K562 (cell line): Measurements from ENCODE around the gene SERPINH1. TPM values are rescaled to one million over a fixed set of nuclear protein-coding genes. Genes with fewer than 3 reads are reported as not detected.

ENCODE experiments used
- BRCA1 ChIP-seq, 2 experiments: fragments of 450-650 bp in 1 of 2; sonication (generic) in 1 of 2; formaldehyde crosslinking in 1 of 2; IDR thresholded peaks; 2 replicates each; pipeline versions ENCODE4 v1.5.0 to v1.6.1; 2017 to 2020; ENCODE audit warnings: mild to moderate bottlenecking in 1 of 2, missing genetic modification reagents in 1 of 2
- CBFA2T3 ChIP-seq: fragments of 450-650 bp; IDR thresholded peaks from 2 replicates; pipeline ENCODE4 v1.6.1; 2017
- CBX1 ChIP-seq: sonication (generic); IDR thresholded peaks from 2 replicates; pipeline ENCODE4 v1.6.1; 2016; ENCODE audit warnings: antibody characterized with exemption, low read depth, mild to moderate bottlenecking
- CHD4 ChIP-seq: fragments of 200-600 bp; sonication (generic); IDR thresholded peaks from 3 replicates; pipeline ENCODE4 v1.6.1; 2012; ENCODE audit warnings: low read depth, mild to moderate bottlenecking, mixed read lengths, low read length, inconsistent platforms; ENCODE audit not compliant: insufficient read depth, insufficient replicate concordance, poor library complexity, severe bottlenecking
- CREB3L1 ChIP-seq: fragments of 450-650 bp; IDR thresholded peaks from 2 replicates; pipeline ENCODE4 v1.6.1; 2014; ENCODE audit warnings: low read depth, mild to moderate bottlenecking, moderate library complexity, borderline replicate concordance
- CREBBP ChIP-seq: IDR thresholded peaks from one replicate; pipeline ENCODE4 v1.6.1; 2012; ENCODE audit warnings: low read depth, mild to moderate bottlenecking, control low read depth, inconsistent platforms, low read length
- CREM ChIP-seq: IDR thresholded peaks from 2 replicates; pipeline ENCODE4 v1.6.1; 2014; ENCODE audit warnings: antibody characterized with exemption, low read depth
- E2F6 ChIP-seq, 2 experiments: IDR thresholded peaks; 2 replicates each; pipeline ENCODE4 v1.6.1; 2011; ENCODE audit warnings: borderline replicate concordance in 1 of 2, control low read depth in 1 of 2, low read depth in 1 of 2, low read length in 1 of 2, mild to moderate bottlenecking in 1 of 2, mixed read lengths in 1 of 2, moderate library complexity in 1 of 2; ENCODE audit not compliant: insufficient read depth in 1 of 2, insufficient read length in 1 of 2, poor library complexity in 1 of 2, severe bottlenecking in 1 of 2; ENCODE audit errors: extremely low read depth in 1 of 2
- HLTF ChIP-seq: fragments of 450-650 bp; IDR thresholded peaks from 2 replicates; pipeline ENCODE4 v1.6.1; 2016
- KDM1A ChIP-seq, 2 experiments: fragments of 450-650 bp; IDR thresholded peaks; 2 replicates each; pipeline ENCODE4 v1.6.1; 2016; ENCODE audit warnings: mild to moderate bottlenecking in 2 of 2
- L3MBTL2 ChIP-seq: fragments of 450-650 bp; IDR thresholded peaks from 2 replicates; pipeline ENCODE4 v1.6.1; 2016; ENCODE audit warnings: mild to moderate bottlenecking, moderate library complexity
- NR3C1 ChIP-seq: sonication (generic); formaldehyde crosslinking; IDR thresholded peaks from 2 replicates; pipeline ENCODE4 v1.8.1; 2022; ENCODE audit warnings: missing genetic modification reagents
- POLR2AphosphoS5 ChIP-seq: IDR thresholded peaks from 2 replicates; pipeline ENCODE4 v1.6.1; 2011; ENCODE audit warnings: mild to moderate bottlenecking, low read depth, low read length, moderate library complexity; ENCODE audit not compliant: control insufficient read depth, insufficient read depth
- RBFOX2 ChIP-seq: fragments of 200-400 bp; formaldehyde crosslinking; IDR thresholded peaks from 2 replicates; pipeline ENCODE4 v1.6.1; 2017; ENCODE audit warnings: low read depth, mild to moderate bottlenecking, low read length, moderate library complexity
- RCOR1 ChIP-seq, 2 experiments: IDR thresholded peaks; 2 replicates each; pipeline ENCODE4 v1.6.1; 2012; ENCODE audit warnings: low read depth in 2 of 2, low read length in 2 of 2, borderline replicate concordance in 1 of 2, improper control_type of control experiment in 1 of 2
- TEAD1 ChIP-seq, 2 experiments: fragments of 450-650 bp in 1 of 2; sonication (generic) in 1 of 2; formaldehyde crosslinking; IDR thresholded peaks; 2 replicates each; pipeline versions ENCODE4 v1.4.0 to v1.8.0; 2020 to 2022; ENCODE audit warnings: mild to moderate bottlenecking in 2 of 2, missing genetic modification reagents in 1 of 2
- ZNF395 ChIP-seq: fragments of 200-800 bp; sonication (Bioruptor generic); IDR thresholded peaks from 2 replicates; pipeline ENCODE4 v1.6.1; 2017; ENCODE audit warnings: missing genetic modification characterization, missing compliant biosample characterization
- ZNF589 ChIP-seq: fragments of 200-800 bp; sonication (Bioruptor generic); IDR thresholded peaks from 2 replicates; pipeline ENCODE4 v1.6.1; 2016; ENCODE audit warnings: low read depth, missing genetic modification characterization, missing compliant biosample characterization
- ZNF717 ChIP-seq: fragments of 250-450 bp; sonication (Bioruptor Pico); IDR thresholded peaks from 2 replicates; pipeline ENCODE4 v1.5.0; 2021
- ZNF740 ChIP-seq, 3 experiments: fragments of 200-800 bp in 1 of 3; sonication (Bioruptor generic) in 1 of 3; sonication (generic) in 1 of 3; formaldehyde crosslinking in 1 of 3; IDR thresholded peaks; 2 replicates each; pipeline versions ENCODE4 v1.6.1 to v1.8.0; 2016 to 2022; ENCODE audit warnings: mild to moderate bottlenecking in 2 of 3, missing compliant biosample characterization in 2 of 3, missing genetic modification characterization in 2 of 3, missing genetic modification reagents in 1 of 3
- ZZZ3 ChIP-seq: fragments of 450-650 bp; IDR thresholded peaks from 2 replicates; pipeline ENCODE4 v1.6.1; 2016; ENCODE audit warnings: antibody characterized with exemption, mild to moderate bottlenecking, moderate library complexity
- polyA plus RNA-seq, 8 experiments: library from polyadenylated mRNA; depleted of rRNA in 4 of 8; stranded (reverse) in 5 of 8; unstranded in 3 of 8; fragments of >200 nt; fragmentation: Nextera tagmentation in 2 of 8; fragmentation: Illumina TruSeq in 1 of 8; extraction: Ambion mirVana in 2 of 8; extraction: Trizol in 1 of 8; gene quantifications; 2 replicates each; pipeline versions ENCODE4 v1.2.1 to v1.2.3, GENCODE V29; 2011 to 2014; ENCODE audit warnings: inconsistent platforms in 1 of 8, missing spikeins in 1 of 8
- total RNA-seq, 7 experiments: library from RNA; depleted of rRNA in 6 of 7; stranded (reverse); fragments of >200 nt in 6 of 7; fragmentation: Illumina TruSeq in 2 of 7; extraction: Trizol in 2 of 7; gene quantifications; 2 replicates each; pipeline versions ENCODE4 v1.2.1 to v1.2.3, GENCODE V29; 2011 to 2021; ENCODE audit warnings: low replicate concordance in 1 of 7

Gene SERPINH1
- total and polyA plus RNA-seq, 9 of the 15 experiments (the other 6 are each of a cell fraction or from before 2014, with no cell fraction given) = 2.8 to 106 (median 67.9) TPM

- TF ChIP-seq CHD4 = peak; percentile 45
- TF ChIP-seq CREB3L1 = peak; percentile 43; the same call in 1 of the 2 replicates
- 0 out of 2 replicates have a peak, but pooled peaks have one; percentile 2 for TF ChIP-seq CBFA2T3
- peak; percentile 66; the same call in 1 of the 2 replicates for TF ChIP-seq ZNF395
- peak in 1 of 2 experiments; percentile 47; a peak in 1 of 4 replicates for TF ChIP-seq TEAD1 (CRISPR knock-in tag; IDR thresholded peaks at IDR 0.05)
- no peak for TF ChIP-seq ZNF717
- peak; percentile 49; the same call in 1 of the 2 replicates for TF ChIP-seq ZNF740 (CRISPR knock-in tag; IDR thresholded peaks at IDR 0.05)
- TF ChIP-seq ZNF740 (tag; IDR thresholded peaks at IDR 0.05) = no peak
- TF ChIP-seq RCOR1 (IDR thresholded peaks at IDR 0.05; ENCODE audit: borderline replicate concordance in 1 of 2, low read depth in 2 of 2, low read length in 2 of 2) = peak; percentile 56 to 73; a peak in 3 of 4 replicates
- TF ChIP-seq CREM = peak; percentile 51
- no peak for TF ChIP-seq POLR2AphosphoS5
- TF ChIP-seq ZNF589 = peak; percentile 2; the same call in 1 of the 2 replicates
- TF ChIP-seq NR3C1 = 0 out of 2 replicates have a peak, but pooled peaks have one; percentile 42
- 0 out of 2 replicates have a peak, but pooled peaks have one; percentile 50 for TF ChIP-seq HLTF
- TF ChIP-seq KDM1A (IDR thresholded peaks at IDR 0.05) = peak; percentile 81 to 93
- peak; percentile 73 to 83 for TF ChIP-seq E2F6 (IDR thresholded peaks at IDR 0.05; ENCODE audit: borderline replicate concordance in 1 of 2, extremely low read depth in 1 of 2, insufficient read depth in 1 of 2, insufficient read length in 1 of 2, low read depth in 1 of 2, low read length in 1 of 2, poor library complexity in 1 of 2, severe bottlenecking in 1 of 2)
- no peak for TF ChIP-seq CREBBP
- no peak for TF ChIP-seq ZZZ3
- TF ChIP-seq BRCA1 (IDR thresholded peaks at IDR 0.05) = no peak
- TF ChIP-seq BRCA1 (CRISPR knock-in tag; IDR thresholded peaks at IDR 0.05) = no peak
- peak; percentile 43 for TF ChIP-seq RBFOX2
- TF ChIP-seq CBX1 = peak; percentile 95
- peak; percentile 86 for TF ChIP-seq L3MBTL2
These were observed 25.0 kb upstream of the SERPINH1 start (continued) for GRCh38 chr11:75536786-75537641.
